Body of pancreas (tissue), 4 donors: Measurements from ENCODE around the gene IQGAP2. TPM values are rescaled to one million over a fixed set of nuclear protein-coding genes. Genes with fewer than 3 reads are reported as not detected.
A peak's percentile ranks its signal among the peaks of the same experiment; 100 is the strongest.

ENCODE experiments used
- ATAC-seq: fragments of 150-250 bp; one replicate; pipeline ENCODE4 v1.9.1; 2016
- DNase-seq, 4 donors: peaks; one replicate each; pipeline ENCODE4 v3.0.0-alpha.2; 2019
- H3K27ac ChIP-seq, 4 donors: fragments of 200-600 bp; sonication (generic); 1 replicate in 3 of 4; 2 replicates in 1 of 4; pipeline versions ENCODE4 v1.5.1 to v1.6.1; 2016 to 2019; ENCODE audit warnings: mild to moderate bottlenecking in 1 of 4, mixed read lengths in 1 of 4, moderate library complexity in 1 of 4
- H3K27me3 ChIP-seq, 2 donors: fragments of 200-600 bp; sonication (generic); one replicate each; pipeline ENCODE4 v1.6.0; 2016; ENCODE audit warnings: mild to moderate bottlenecking in 1 of 2
- H3K36me3 ChIP-seq, 2 donors: fragments of 200-600 bp; sonication (generic); replicated peaks in 1 of 2; 2 replicates each; pipeline ENCODE4 v1.5.1; 2016; ENCODE audit warnings: low read depth in 2 of 2; ENCODE audit not compliant: insufficient read depth in 1 of 2
- H3K4me1 ChIP-seq: fragments of 200-600 bp; sonication (generic); one replicate; pipeline ENCODE4 v1.6.0; 2016
- H3K4me3 ChIP-seq, 2 donors: fragments of 200-600 bp; sonication (generic); 1 replicate in 1 of 2; 2 replicates in 1 of 2; pipeline ENCODE4 v1.5.1; 2016 to 2019
- H3K9me3 ChIP-seq, 3 donors: fragments of 200-600 bp; sonication (generic); 1 replicate in 2 of 3; 2 replicates in 1 of 3; pipeline ENCODE4 v1.5.1; 2016
- CTCF ChIP-seq, 7 experiments: fragments of 450-650 bp in 4 of 7; fragments of 200-600 bp in 3 of 7; sonication (generic) in 3 of 7; IDR thresholded peaks; one replicate each; pipeline ENCODE4 v1.5.1; 2016 to 2019; ENCODE audit warnings: antibody characterized with exemption in 7 of 7
- POLR2A ChIP-seq, 3 donors: fragments of 450-650 bp; IDR thresholded peaks; one replicate each; pipeline ENCODE4 v1.6.1; 2016; ENCODE audit warnings: antibody characterized with exemption in 3 of 3, mild to moderate bottlenecking in 2 of 3
- WGBS, 2 donors: methylation state at CpG; one replicate each; pipeline ENCODE4 v1.1.5; 2017; 5-methylcytosine and 5-hydroxymethylcytosine counted together
- intact Hi-C: fragments of 100-400 bp; cut with DNase I; formaldehyde crosslinking; loops from one replicate; pipeline ENCODE4 v1.15.1; 2023
- total RNA-seq, 2 donors: library from RNA; depleted of rRNA; stranded (reverse); fragments of >200 nt; gene quantifications; one replicate each; pipeline ENCODE4 v1.1.0, GENCODE V29; 2016

The IQGAP2 gene
- total RNA-seq, 2 donors from 2014 or later: 41.2 to 49.5 TPM

- Histone ChIP-seq H3K4me1 (peaks cover 20% of the 10 kb centered on the region), H3K27ac (peak within 1 kb of the TSS in 3 of 4 donors; percentile 12 to 31 (median 16)), H3K9me3 (no peaks in the 10 kb centered on the region), H3K27me3 (peaks cover 0 to 6% of the 10 kb centered on the region in 2 donors), H3K36me3 (no peaks in the 10 kb centered on the region), H3K4me3 (peak within 1 kb of the TSS; percentile 34 to 92)
- WGBS, 2 donors: 0 to 1% methylated on average over 31 to 64 of the region's 82 CpGs
- ATAC-seq (peak; percentile 68), DNase-seq (peak in 3 of 4 donors; percentile 22 to 35 (median 32))
- TF ChIP-seq POLR2A (IDR thresholded peaks at IDR 0.05) (no peak), CTCF (IDR thresholded peaks at IDR 0.05) (peak in 6 of 7 experiments; percentile 14 to 35 (median 24))
- intact Hi-C loops: no loop called here
Observed at GRCh38 chr5:76715736-76716455, 312.8 kb downstream of the IQGAP2 start, which contains the start of gene F2R. Gene F2R, plus strand, starts transcription at chr5:76716126. Its CDS starts 182 bp downstream, at chr5:76716308.

GRCh38 chr5:76716456-76717157, 313.5 kb downstream of the IQGAP2 start:
- TF ChIP-seq POLR2A (IDR thresholded peaks at IDR 0.05) (no peak), CTCF (IDR thresholded peaks at IDR 0.05) (no peak)
- H3K4me3 ChIP-seq: peak overlapping the region; percentile 34 to 92

DNA sequence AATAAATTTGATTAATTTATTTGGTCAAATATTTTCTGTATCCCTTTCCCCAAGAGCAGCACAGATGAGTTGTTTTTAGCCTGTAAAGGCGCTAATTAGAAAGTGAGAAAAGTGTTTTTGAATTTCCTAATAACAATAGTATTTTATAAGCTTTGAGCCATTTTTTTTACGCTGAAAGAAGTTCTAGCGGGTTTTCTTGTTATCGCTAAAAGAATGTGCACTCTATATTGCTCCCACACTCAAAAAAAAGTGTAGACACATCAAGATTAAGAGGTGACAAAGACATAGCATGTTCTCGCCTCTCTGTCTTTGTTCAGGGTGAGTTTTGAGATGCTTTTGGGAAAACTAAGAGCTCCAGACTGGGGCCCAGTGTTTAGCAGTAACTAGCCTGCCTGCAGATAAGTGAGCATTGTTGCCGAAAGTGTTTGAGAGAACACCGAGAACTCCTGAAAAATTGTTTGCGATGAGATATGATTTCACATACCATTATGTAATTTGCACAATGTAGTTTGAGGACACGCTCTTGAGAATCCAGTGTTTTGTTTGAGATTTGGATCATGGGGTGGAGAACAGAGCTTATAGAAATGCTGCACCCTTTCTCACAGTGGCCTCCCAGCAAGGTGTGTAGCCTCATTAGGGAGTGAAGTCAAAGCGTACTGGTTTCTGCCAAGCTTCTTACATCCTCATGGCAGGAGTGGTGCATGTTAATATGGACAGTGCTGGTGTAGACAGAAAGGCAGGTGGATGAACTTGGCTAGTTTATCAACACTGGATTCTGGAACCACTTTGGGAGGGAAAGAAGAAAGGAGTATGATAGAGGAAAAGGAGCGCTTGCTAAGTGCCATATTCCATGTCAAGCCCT, 314.4 kb downstream of the IQGAP2 start:
- no peak overlapping the region for H3K27ac ChIP-seq
- WGBS, 2 donors: 84 to 89% methylated on average over 11 of the region's 11 CpGs

More at GRCh38 chr5:76716456-76717157, 313.5 kb downstream of the IQGAP2 start:
- ATAC-seq (no peak), DNase-seq (no peak)
- Histone ChIP-seq H3K36me3 (no peaks in the 10 kb centered on the region), H3K27ac (peak overlapping the region in 3 of 4 donors; percentile 7 to 31 (median 16)), H3K4me1 (peaks cover 20% of the 10 kb centered on the region), H3K9me3 (no peaks in the 10 kb centered on the region), H3K27me3 (peaks cover 0 to 6% of the 10 kb centered on the region in 2 donors)
- 11 to 20% methylated on average over 27 to 29 of the region's 29 CpGs for WGBS, 2 donors
- intact Hi-C loops: no loop called here

More for the DNA sequence above, 314.4 kb downstream of the IQGAP2 start:
- Histone ChIP-seq H3K36me3 (no peaks in the 10 kb centered on the region), H3K4me1 (peaks cover 20% of the 10 kb centered on the region), H3K9me3 (no peaks in the 10 kb centered on the region), H3K27me3 (peaks cover 0 to 6% of the 10 kb centered on the region in 2 donors), H3K4me3 (no peak overlapping the region)
- no peak for DNase-seq
- intact Hi-C loops: no loop called here
- TF ChIP-seq CTCF (IDR thresholded peaks at IDR 0.05) (no peak), POLR2A (IDR thresholded peaks at IDR 0.05) (no peak)
- no peak for ATAC-seq
